KMS-11 (cell line): ENCODE measurements around the gene RNF141.

Experiments used
- H2AFZ ChIP-seq: fragments of 200-600 bp; sonication (generic); 2 replicates; pipeline ENCODE4 v1.6.1; 2016; ENCODE audit warnings: antibody characterized with exemption, mixed run types, low read depth
- H3K27ac ChIP-seq: fragments of 200-600 bp; sonication (generic); 2 replicates; pipeline ENCODE4 v1.6.1; 2016; ENCODE audit warnings: mild to moderate bottlenecking, mixed run types
- H3K27me3 ChIP-seq: fragments of 200-600 bp; sonication (generic); 2 replicates; pipeline ENCODE4 v1.6.1; 2017; ENCODE audit warnings: mild to moderate bottlenecking, low read depth, mixed run types, moderate library complexity; ENCODE audit not compliant: insufficient read depth
- H3K36me3 ChIP-seq: fragments of 200-600 bp; sonication (generic); 2 replicates; pipeline ENCODE4 v1.6.1; 2017; ENCODE audit warnings: mild to moderate bottlenecking, mixed run types; ENCODE audit not compliant: insufficient read depth
- H3K4me1 ChIP-seq: fragments of 200-600 bp; sonication (generic); 2 replicates; pipeline ENCODE4 v1.6.1; 2016; ENCODE audit warnings: mild to moderate bottlenecking, low read depth, mixed run types; ENCODE audit not compliant: poor library complexity, severe bottlenecking
- H3K4me2 ChIP-seq: fragments of 200-600 bp; sonication (generic); 2 replicates; pipeline ENCODE4 v1.7.0; 2016; ENCODE audit warnings: mild to moderate bottlenecking, mixed run types
- H3K4me3 ChIP-seq: fragments of 200-600 bp; sonication (generic); IDR thresholded peaks from 2 replicates; pipeline ENCODE4 v1.6.1; 2017; ENCODE audit warnings: low read depth, low read length, mixed read lengths; ENCODE audit not compliant: insufficient read depth
- H3K79me2 ChIP-seq: fragments of 200-600 bp; sonication (generic); 2 replicates; pipeline ENCODE4 v1.6.1; 2016; ENCODE audit warnings: low read depth, mixed run types; ENCODE audit not compliant: insufficient read depth
- H3K9ac ChIP-seq: fragments of 200-600 bp; sonication (generic); 2 replicates; pipeline ENCODE4 v1.6.1; 2016; ENCODE audit warnings: mild to moderate bottlenecking, mixed run types
- H4K20me1 ChIP-seq: fragments of 200-600 bp; sonication (generic); 2 replicates; pipeline ENCODE4 v1.6.1; 2016; ENCODE audit warnings: mild to moderate bottlenecking, mixed run types; ENCODE audit not compliant: insufficient read depth
- TF ChIP-seq, protein P1 (sequence below): fragments of 200-600 bp; sonication (generic); conservative IDR thresholded peaks from 2 replicates; pipeline ENCODE4 v1.6.1; 2017; ENCODE audit warnings: low read depth, mild to moderate bottlenecking, antibody characterized with exemption, low read length, moderate library complexity, mixed read lengths

The RNF141 gene

DNA sequence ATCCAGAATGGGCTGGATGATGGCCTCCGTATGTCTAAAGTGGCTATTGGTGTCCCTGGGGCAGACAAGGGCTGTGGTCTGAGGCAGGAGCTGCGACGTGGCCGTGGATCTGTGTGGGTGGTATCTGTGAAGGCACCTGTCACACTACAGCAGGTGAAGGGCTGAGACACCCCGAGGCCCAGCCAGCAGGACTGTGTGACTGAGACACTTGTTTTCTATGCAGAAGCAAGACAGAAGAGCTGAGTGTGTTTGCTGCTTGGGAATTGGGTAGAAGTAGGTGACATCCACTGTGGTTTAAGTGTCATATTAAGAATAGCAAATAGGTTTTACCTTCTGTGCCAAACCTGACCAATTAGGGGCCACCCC, 51.0 kb downstream of the RNF141 start:
- no peaks in the 10 kb centered on the region for H4K20me1 ChIP-seq
- H3K79me2 ChIP-seq: no peaks in the 10 kb centered on the region
- no peaks in the 10 kb centered on the region for H3K27me3 ChIP-seq
- no peak overlapping the region for H3K9ac ChIP-seq
- no peaks in the 10 kb centered on the region for H3K36me3 ChIP-seq
- no peak overlapping the region for H3K4me3 ChIP-seq
- TF ChIP-seq, protein P1, sequence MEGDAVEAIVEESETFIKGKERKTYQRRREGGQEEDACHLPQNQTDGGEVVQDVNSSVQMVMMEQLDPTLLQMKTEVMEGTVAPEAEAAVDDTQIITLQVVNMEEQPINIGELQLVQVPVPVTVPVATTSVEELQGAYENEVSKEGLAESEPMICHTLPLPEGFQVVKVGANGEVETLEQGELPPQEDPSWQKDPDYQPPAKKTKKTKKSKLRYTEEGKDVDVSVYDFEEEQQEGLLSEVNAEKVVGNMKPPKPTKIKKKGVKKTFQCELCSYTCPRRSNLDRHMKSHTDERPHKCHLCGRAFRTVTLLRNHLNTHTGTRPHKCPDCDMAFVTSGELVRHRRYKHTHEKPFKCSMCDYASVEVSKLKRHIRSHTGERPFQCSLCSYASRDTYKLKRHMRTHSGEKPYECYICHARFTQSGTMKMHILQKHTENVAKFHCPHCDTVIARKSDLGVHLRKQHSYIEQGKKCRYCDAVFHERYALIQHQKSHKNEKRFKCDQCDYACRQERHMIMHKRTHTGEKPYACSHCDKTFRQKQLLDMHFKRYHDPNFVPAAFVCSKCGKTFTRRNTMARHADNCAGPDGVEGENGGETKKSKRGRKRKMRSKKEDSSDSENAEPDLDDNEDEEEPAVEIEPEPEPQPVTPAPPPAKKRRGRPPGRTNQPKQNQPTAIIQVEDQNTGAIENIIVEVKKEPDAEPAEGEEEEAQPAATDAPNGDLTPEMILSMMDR: no peak
- H2AFZ ChIP-seq: no peak overlapping the region
- no peak overlapping the region for H3K4me2 ChIP-seq
- H3K4me1 ChIP-seq: no peaks in the 10 kb centered on the region
- H3K27ac ChIP-seq: no peak overlapping the region

DNA sequence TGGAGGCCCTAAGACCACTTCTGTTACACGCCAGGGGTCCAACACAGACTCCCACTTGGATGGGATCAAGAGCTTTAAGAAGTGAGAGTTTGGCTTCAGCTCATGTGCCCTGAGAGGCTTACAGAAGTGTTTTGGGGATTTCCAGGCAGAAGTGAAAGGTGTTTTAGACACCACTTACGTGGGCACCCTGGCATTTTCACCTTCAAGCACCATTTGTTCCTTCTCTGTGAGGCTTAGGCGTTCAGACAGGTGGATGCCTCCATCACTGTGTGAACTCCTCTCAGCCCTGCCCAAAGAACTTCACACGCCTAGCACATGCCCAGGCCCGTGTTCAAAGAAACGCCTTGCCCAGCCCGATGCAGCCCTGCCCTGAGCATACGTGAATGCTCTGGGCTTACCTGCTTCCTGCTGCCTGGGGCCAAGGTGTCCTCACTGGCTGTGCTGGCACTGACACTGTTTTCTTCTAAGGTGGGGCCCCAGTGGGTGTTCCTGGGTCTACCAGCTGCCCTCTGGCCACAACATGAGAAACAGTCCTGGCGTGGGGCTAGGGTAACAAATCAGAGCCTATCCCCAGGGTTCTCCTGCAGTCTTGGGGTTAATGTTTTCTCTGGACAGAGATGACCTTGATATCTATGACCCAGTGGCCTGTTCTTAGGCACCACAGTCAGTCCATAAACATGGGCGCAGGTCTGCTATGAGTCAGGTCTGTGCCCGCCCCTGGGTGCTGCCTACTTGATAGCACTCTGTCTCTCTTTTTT, 51.9 kb downstream of the RNF141 start:
- no peak overlapping the region for H3K4me2 ChIP-seq
- H3K9ac ChIP-seq: no peak overlapping the region
- TF ChIP-seq, protein P1: no peak
- no peak overlapping the region for H3K4me3 ChIP-seq
- no peaks in the 10 kb centered on the region for H3K79me2 ChIP-seq
- H3K27me3 ChIP-seq: no peaks in the 10 kb centered on the region
- H3K36me3 ChIP-seq: no peaks in the 10 kb centered on the region
- no peak overlapping the region for H3K27ac ChIP-seq
- H2AFZ ChIP-seq: no peak overlapping the region
- H3K4me1 ChIP-seq: no peaks in the 10 kb centered on the region
- H4K20me1 ChIP-seq: no peaks in the 10 kb centered on the region

DNA sequence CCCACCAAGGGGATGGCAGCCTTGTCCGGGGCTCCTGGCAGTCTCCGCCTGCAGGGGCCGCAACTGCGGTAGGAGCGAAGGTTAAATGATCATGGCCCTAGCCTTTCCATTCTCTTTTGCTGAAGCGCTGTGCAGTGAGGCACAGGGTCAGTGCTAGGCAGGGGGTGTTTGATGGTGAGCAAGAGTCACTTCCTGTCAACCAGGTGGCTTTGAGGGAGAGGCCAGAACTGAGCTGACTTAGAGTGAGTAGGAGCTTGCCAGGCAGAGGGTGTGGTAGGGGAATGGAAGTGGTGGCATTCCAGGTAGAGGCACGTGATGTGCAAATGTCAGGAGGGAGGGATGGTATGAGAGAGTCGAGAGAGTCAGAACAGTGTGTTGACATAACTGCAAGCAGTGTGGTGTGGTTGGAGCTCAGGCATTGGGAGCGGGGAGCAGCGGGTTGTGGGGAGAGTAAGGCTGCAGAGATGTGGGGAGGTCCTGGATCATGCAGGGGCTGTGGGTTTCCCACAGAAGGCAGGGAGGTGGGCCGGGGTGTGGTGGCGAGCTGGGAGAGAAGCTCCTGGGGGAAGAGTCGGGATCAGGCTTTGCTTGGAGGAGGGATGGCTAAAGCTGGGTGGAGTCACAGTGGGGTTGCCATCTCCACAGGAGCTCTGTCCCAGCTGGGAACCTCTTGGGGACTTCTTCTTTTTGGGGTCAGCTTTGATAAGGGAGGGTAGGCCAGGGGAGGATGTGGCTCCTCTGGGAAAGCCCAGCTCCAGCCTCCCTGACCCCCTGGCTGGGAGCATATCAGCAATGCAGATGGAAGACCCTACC, 52.7 kb downstream of the RNF141 start:
- H3K36me3 ChIP-seq: no peaks in the 10 kb centered on the region
- H2AFZ ChIP-seq: no peak overlapping the region
- H3K27ac ChIP-seq: no peak overlapping the region
- no peaks in the 10 kb centered on the region for H4K20me1 ChIP-seq
- no peak overlapping the region for H3K4me2 ChIP-seq
- H3K9ac ChIP-seq: no peak overlapping the region
- no peaks in the 10 kb centered on the region for H3K4me1 ChIP-seq
- no peaks in the 10 kb centered on the region for H3K27me3 ChIP-seq
- H3K79me2 ChIP-seq: no peaks in the 10 kb centered on the region
- H3K4me3 ChIP-seq: no peak overlapping the region
- TF ChIP-seq, protein P1: no peak

DNA sequence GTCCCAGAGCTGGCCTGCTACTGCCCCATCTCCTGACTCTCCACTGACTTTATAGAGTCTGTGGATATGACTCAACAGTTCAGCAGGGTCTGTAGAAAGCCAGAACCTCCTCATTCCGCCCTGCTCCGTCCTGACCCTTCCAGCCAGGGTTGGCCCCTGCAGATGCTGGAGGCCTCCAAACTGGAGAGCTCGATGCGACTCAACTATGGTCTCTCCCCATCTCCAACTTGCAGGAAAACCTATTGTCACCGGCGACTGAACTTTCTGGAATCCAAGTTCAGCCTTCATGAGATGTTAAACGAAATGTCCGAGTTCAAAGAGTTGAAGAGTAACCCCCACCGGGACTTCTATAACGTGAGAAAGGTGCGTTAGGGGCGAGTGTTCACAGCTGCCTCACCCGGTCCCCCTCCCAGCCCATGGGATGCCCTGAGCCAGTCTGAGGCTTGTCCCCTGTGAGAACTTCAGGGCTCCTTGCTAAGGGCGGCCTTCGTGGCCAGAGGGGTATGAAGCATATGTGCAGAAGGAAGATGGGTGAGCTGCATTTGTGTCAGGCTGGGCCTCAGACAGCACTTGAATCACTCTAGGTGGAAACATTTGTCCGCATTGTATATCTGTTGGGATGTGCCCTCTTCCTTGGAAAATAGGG, 53.9 kb downstream of the RNF141 start:
- Histone ChIP-seq H3K4me1 (no peaks in the 10 kb centered on the region), H2AFZ (no peak overlapping the region), H3K79me2 (no peaks in the 10 kb centered on the region), H3K27me3 (no peaks in the 10 kb centered on the region), H3K9ac (no peak overlapping the region), H3K36me3 (no peaks in the 10 kb centered on the region), H3K4me2 (no peak overlapping the region), H3K4me3 (no peak overlapping the region), H4K20me1 (no peaks in the 10 kb centered on the region), H3K27ac (no peak overlapping the region)
- TF ChIP-seq, protein P1: no peak
